GM23248 (cell line): ENCODE results near the gene PSMB5.
"Not testable (repeated sequence)": the region's sequence is repeated elsewhere in the genome, so short reads cannot be mapped to it uniquely, and the experiment has no call there.

Experiments
- EZH2 ChIP-seq: fragments of 200-600 bp; sonication (generic); IDR thresholded peaks from 2 replicates; pipeline ENCODE4 v1.6.1; 2018; ENCODE audit warnings: antibody characterized with exemption, mild to moderate bottlenecking; ENCODE audit not compliant: insufficient read depth, poor library complexity, severe bottlenecking
- EZH2phosphoT487 ChIP-seq: fragments of 200-600 bp; sonication (generic); IDR thresholded peaks from 2 replicates; pipeline ENCODE4 v1.6.1; 2018; ENCODE audit warnings: antibody characterized with exemption, moderate library complexity, mild to moderate bottlenecking, low read depth; ENCODE audit not compliant: insufficient read depth

DNA sequence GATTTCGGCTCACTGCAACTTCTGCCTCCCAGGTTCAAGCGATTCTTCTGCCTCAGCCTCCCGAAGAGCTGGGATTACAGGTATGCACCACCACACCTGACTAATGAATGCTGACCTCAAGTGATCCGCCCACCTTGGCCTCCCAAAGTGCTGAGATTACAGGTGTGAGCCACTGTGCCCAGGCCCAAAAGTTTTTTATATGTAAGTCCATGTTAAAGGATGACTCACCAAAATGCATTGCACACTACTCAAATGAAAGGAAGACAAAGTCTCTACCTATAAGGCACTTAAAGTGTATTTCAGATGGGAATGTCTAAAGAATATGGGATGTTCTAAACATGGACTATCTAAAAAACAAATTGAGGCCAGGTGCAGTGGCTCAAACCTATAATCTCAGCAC, 30.4 kb downstream of the PSMB5 start:
- TF ChIP-seq EZH2, EZH2phosphoT487: not testable (repeated sequence)
